ENCODE data around the gene TMEM132D.
A peak's percentile ranks its signal among the peaks of the same experiment; 100 is the strongest.

The TMEM132D gene

DNA sequence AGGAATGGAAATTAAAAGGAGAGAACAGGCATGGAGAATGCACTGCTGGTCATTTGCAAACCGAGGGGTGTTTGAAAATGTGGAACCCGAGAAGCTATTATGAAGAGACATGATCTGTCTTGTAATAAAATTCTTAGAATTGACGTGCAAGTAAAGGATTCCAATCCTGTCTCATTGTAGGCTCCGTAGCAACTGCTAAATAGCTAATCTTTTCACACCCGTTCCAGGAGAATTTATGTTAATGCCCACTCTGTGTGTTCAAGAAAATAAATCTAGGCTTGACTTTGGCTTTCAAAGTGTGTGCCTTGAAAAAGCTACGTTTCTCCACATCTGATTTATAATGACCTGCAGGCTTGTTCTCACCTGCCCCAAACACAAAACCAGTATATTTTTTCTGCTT is 669.6 kb downstream of the TMEM132D start:
- H3K27me3 ChIP-seq (ENCODE audit: control insufficient read depth in 1 of 2, insufficient read depth in 2 of 2, low read length in 2 of 2) = no peaks in the 10 kb centered on the region
- no peaks in the 10 kb centered on the region for H3K4me1 ChIP-seq (ENCODE audit: control insufficient read depth in 1 of 2, insufficient read depth in 2 of 2, low read length in 2 of 2)
- no peak overlapping the region for H3K9ac ChIP-seq (ENCODE audit: low read depth in 1 of 2, low read length in 2 of 2)
- no peak overlapping the region for H3K4me3 ChIP-seq (ENCODE audit: low read depth in 1 of 2, low read length in 2 of 2)
- peaks cover 0 to under 1% of the 10 kb centered on the region in 2 donors for H3K9me3 ChIP-seq (ENCODE audit: control insufficient read depth in 1 of 2, low read length in 2 of 2)
- H3K27ac ChIP-seq (ENCODE audit: low read depth, low read length) = no peak overlapping the region
- no peaks in the 10 kb centered on the region for H3K36me3 ChIP-seq (ENCODE audit: control insufficient read depth in 1 of 2, insufficient read depth in 2 of 2, low read length in 2 of 2)

DNA sequence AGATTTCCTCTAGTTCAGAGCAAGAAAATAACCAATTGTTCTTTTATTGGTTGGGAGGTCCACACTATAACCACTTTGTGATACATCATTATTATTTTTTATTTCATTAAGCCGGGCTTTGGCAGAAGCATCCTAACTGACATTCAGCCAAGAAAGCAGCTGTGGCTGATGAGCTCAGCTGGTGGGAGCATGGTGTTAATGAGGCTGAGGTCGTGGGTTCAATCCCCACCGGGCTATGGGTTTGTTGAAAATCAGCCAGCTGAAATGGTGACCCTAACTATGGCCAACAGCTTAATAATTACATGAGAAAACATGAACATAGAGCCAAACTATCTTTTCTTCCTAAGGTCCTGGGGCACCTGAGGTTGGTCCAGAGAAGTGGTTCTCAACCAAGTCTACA is 672.3 kb downstream of the TMEM132D start:
- H3K36me3 ChIP-seq (ENCODE audit: control insufficient read depth in 1 of 2, insufficient read depth in 2 of 2, low read length in 2 of 2) = no peaks in the 10 kb centered on the region
- H3K9ac ChIP-seq (ENCODE audit: low read depth in 1 of 2, low read length in 2 of 2) = no peak overlapping the region
- no peaks in the 10 kb centered on the region for H3K4me1 ChIP-seq (ENCODE audit: control insufficient read depth in 1 of 2, insufficient read depth in 2 of 2, low read length in 2 of 2)
- no peak overlapping the region for H3K4me3 ChIP-seq (ENCODE audit: low read depth in 1 of 2, low read length in 2 of 2)
- no peaks in the 10 kb centered on the region for H3K9me3 ChIP-seq (ENCODE audit: control insufficient read depth in 1 of 2, low read length in 2 of 2)
- no peak overlapping the region for H3K27ac ChIP-seq (ENCODE audit: low read depth, low read length)
- no peaks in the 10 kb centered on the region for H3K27me3 ChIP-seq (ENCODE audit: control insufficient read depth in 1 of 2, insufficient read depth in 2 of 2, low read length in 2 of 2)

DNA sequence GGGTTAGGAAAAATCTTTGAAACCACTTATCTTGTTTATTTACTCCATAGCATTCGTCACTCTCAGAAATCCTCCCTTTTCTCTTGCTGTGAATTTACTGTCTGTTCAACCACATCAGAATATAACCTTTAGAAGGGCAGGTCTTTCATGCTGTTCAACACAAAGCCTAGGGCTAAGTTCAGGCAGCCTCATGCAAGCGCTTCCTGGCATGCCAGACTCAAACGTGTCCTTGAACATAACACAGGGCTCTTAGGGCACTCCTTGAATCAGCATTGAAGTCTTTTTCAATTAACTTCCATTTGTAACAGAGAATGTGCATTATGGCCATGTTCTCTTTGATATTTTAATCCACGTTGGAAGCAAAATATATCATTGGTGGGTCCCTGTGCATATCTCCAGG is 672.8 kb downstream of the TMEM132D start:
- no peak overlapping the region for H3K9ac ChIP-seq (ENCODE audit: low read depth in 1 of 2, low read length in 2 of 2)
- no peaks in the 10 kb centered on the region for H3K4me1 ChIP-seq (ENCODE audit: control insufficient read depth in 1 of 2, insufficient read depth in 2 of 2, low read length in 2 of 2)
- no peak overlapping the region for H3K27ac ChIP-seq (ENCODE audit: low read depth, low read length)
- no peak overlapping the region for H3K4me3 ChIP-seq (ENCODE audit: low read depth in 1 of 2, low read length in 2 of 2)
- no peaks in the 10 kb centered on the region for H3K36me3 ChIP-seq (ENCODE audit: control insufficient read depth in 1 of 2, insufficient read depth in 2 of 2, low read length in 2 of 2)
- no peaks in the 10 kb centered on the region for H3K27me3 ChIP-seq (ENCODE audit: control insufficient read depth in 1 of 2, insufficient read depth in 2 of 2, low read length in 2 of 2)
- H3K9me3 ChIP-seq (ENCODE audit: control insufficient read depth in 1 of 2, low read length in 2 of 2) = no peaks in the 10 kb centered on the region

DNA sequence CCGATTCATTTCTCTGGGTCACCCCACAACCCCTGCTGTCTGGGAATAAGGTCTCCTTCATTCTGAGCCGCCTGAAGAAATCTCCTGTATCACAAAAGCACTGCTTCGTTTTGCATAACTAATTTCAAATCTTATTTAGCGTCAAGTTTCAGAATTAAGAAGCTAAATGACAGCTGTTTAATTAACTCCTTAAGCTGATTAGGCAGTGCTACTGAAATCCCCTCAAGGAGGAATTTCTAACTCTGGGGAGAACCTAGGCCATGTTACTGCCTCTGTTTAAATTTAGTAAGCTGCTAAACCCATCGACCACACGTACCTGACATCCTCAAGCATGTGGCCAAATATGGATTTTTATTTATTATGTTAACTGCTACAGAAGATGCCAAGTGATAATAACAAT is 677.0 kb downstream of the TMEM132D start:
- Histone ChIP-seq H3K9ac (ENCODE audit: low read depth in 1 of 2, low read length in 2 of 2) (no peak overlapping the region), H3K4me1 (ENCODE audit: control insufficient read depth in 1 of 2, insufficient read depth in 2 of 2, low read length in 2 of 2) (no peaks in the 10 kb centered on the region), H3K27ac (ENCODE audit: low read depth, low read length) (no peak overlapping the region)

DNA sequence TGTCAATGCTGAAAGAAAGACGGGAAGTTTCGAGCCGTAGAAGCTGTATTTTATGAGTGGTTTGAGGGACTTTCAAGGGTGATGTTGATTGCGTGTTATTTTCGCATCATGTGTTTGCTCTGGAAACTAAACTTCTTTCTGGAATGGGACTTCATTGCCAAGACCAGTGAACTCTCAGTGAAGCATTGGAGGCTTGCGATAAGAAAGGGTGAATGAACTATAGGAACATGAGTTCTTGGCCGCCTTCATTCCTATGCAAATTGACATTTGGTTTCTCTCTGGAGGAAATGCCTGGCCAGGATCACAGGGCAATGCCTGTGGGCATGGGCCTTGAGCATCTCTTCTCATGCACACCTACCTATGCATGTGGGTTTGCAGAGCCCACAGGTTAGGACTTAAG is 677.8 kb downstream of the TMEM132D start:
- Histone ChIP-seq H3K4me3 (ENCODE audit: low read depth in 1 of 2, low read length in 2 of 2) (no peak overlapping the region), H3K9ac (ENCODE audit: low read depth in 1 of 2, low read length in 2 of 2) (no peak overlapping the region), H3K27me3 (ENCODE audit: control insufficient read depth in 1 of 2, insufficient read depth in 2 of 2, low read length in 2 of 2) (no peaks in the 10 kb centered on the region), H3K4me1 (ENCODE audit: control insufficient read depth in 1 of 2, insufficient read depth in 2 of 2, low read length in 2 of 2) (no peaks in the 10 kb centered on the region), H3K27ac (ENCODE audit: low read depth, low read length) (no peak overlapping the region), H3K36me3 (ENCODE audit: control insufficient read depth in 1 of 2, insufficient read depth in 2 of 2, low read length in 2 of 2) (no peaks in the 10 kb centered on the region), H3K9me3 (ENCODE audit: control insufficient read depth in 1 of 2, low read length in 2 of 2) (no peaks in the 10 kb centered on the region)

More for the DNA sequence above, 677.0 kb downstream of the TMEM132D start:
- no peaks in the 10 kb centered on the region for H3K9me3 ChIP-seq (ENCODE audit: control insufficient read depth in 1 of 2, low read length in 2 of 2)
- no peak overlapping the region for H3K4me3 ChIP-seq (ENCODE audit: low read depth in 1 of 2, low read length in 2 of 2)
- no peaks in the 10 kb centered on the region for H3K27me3 ChIP-seq (ENCODE audit: control insufficient read depth in 1 of 2, insufficient read depth in 2 of 2, low read length in 2 of 2)
- H3K36me3 ChIP-seq (ENCODE audit: control insufficient read depth in 1 of 2, insufficient read depth in 2 of 2, low read length in 2 of 2) = no peaks in the 10 kb centered on the region

DNA sequence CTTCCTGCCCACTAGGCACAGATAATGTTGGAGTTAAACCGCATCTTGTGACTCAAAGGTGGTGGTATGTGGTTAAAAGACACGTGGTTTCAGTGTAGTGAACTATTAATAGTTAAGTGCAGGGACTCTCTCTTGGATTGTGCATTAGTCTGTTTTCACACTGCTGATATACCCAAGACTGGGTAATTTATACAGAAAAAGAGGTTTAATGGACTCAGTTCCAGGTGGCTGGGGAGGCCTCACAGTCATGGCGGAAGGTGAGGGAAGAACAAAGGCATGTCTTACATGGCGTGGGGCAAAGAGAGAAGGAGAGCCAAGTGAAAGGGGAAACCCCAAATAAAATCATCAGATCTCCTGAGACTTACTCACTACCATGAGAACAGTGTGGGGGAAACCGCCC is 688.3 kb downstream of the TMEM132D start:
- Histone ChIP-seq H3K4me3 (ENCODE audit: low read depth in 1 of 2, low read length in 2 of 2) (no peak overlapping the region), H3K27ac (ENCODE audit: low read depth, low read length) (no peak overlapping the region), H3K9ac (ENCODE audit: low read depth in 1 of 2, low read length in 2 of 2) (no peak overlapping the region)

DNA sequence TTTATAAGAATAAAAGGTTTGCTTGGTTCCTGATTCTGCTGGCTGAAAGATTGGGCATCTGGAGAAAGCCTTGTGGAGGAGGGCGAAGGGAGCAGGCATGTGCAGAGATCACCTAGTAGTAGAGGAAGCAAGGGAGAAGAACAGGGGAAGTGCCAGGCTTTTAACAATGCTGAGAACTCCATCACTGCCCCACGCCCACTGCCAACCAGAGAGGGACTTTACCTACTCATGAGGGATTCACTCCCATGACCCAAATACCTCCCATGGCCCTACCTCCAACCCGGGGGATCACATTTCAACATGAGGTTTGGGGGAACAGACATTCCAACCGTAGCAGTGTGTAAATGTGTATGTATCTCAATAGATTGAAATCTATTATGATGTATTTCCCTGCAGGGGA is 690.3 kb downstream of the TMEM132D start:
- no peak overlapping the region for H3K9ac ChIP-seq (ENCODE audit: low read depth in 1 of 2, low read length in 2 of 2)
- H3K27ac ChIP-seq (ENCODE audit: low read depth, low read length) = no peak overlapping the region
- no peaks in the 10 kb centered on the region for H3K36me3 ChIP-seq (ENCODE audit: control insufficient read depth in 1 of 2, insufficient read depth in 2 of 2, low read length in 2 of 2)
- no peak overlapping the region for H3K4me3 ChIP-seq (ENCODE audit: low read depth in 1 of 2, low read length in 2 of 2)
- H3K4me1 ChIP-seq (ENCODE audit: control insufficient read depth in 1 of 2, insufficient read depth in 2 of 2, low read length in 2 of 2) = peaks cover 4 to 14% of the 10 kb centered on the region in 2 donors
- no peaks in the 10 kb centered on the region for H3K9me3 ChIP-seq (ENCODE audit: control insufficient read depth in 1 of 2, low read length in 2 of 2)
- no peaks in the 10 kb centered on the region for H3K27me3 ChIP-seq (ENCODE audit: control insufficient read depth in 1 of 2, insufficient read depth in 2 of 2, low read length in 2 of 2)

More for the DNA sequence above, 688.3 kb downstream of the TMEM132D start:
- Histone ChIP-seq H3K9me3 (ENCODE audit: control insufficient read depth in 1 of 2, low read length in 2 of 2) (peaks cover 0 to 2% of the 10 kb centered on the region in 2 donors), H3K36me3 (ENCODE audit: control insufficient read depth in 1 of 2, insufficient read depth in 2 of 2, low read length in 2 of 2) (no peaks in the 10 kb centered on the region), H3K4me1 (ENCODE audit: control insufficient read depth in 1 of 2, insufficient read depth in 2 of 2, low read length in 2 of 2) (peaks cover 4 to 14% of the 10 kb centered on the region in 2 donors), H3K27me3 (ENCODE audit: control insufficient read depth in 1 of 2, insufficient read depth in 2 of 2, low read length in 2 of 2) (no peaks in the 10 kb centered on the region)

DNA sequence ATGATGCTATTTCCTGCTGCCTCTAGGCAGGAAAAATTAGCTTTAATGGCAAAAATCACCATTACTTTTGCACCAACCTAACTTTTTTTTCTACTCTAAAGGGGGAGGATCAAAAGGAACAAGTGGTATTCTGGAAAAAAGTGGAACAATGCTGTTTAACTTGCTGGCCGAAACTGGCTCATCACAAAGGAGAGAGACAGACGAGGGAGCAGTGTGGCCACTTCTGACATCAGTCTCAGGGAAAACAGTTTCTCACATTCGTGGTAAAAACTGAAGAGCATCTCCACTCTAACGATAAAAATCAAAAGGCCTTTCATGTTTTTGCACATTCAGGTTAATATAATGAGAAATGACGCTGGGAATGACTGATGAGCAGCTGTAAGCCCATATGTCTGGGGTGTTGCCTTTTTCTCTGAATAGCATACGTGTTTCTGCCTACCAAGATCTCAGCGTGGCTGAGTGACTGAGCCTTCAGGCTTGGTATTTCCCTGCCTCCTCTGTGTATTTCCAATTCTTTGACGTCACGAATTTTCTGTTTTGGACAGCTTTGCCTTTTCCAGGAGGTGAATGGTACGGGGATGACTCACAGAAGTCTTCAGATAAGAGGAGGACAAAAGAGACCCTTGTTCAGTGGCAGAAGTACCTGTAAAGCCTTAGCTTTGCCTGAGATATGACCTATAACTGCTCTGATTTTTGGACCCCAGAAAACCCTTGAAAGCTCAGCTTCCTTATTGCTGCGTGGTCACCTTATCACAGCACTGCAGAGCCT is 691.8 kb downstream of the TMEM132D start:
- no peaks in the 10 kb centered on the region for H3K27me3 ChIP-seq (ENCODE audit: control insufficient read depth in 1 of 2, insufficient read depth in 2 of 2, low read length in 2 of 2)
- H3K4me1 ChIP-seq (ENCODE audit: control insufficient read depth in 1 of 2, insufficient read depth in 2 of 2, low read length in 2 of 2) = peaks cover 4 to 14% of the 10 kb centered on the region in 2 donors
- no peak overlapping the region for H3K27ac ChIP-seq (ENCODE audit: low read depth, low read length)
- H3K4me3 ChIP-seq (ENCODE audit: low read depth in 1 of 2, low read length in 2 of 2) = no peak overlapping the region
- H3K36me3 ChIP-seq (ENCODE audit: control insufficient read depth in 1 of 2, insufficient read depth in 2 of 2, low read length in 2 of 2) = no peaks in the 10 kb centered on the region
- H3K9me3 ChIP-seq (ENCODE audit: control insufficient read depth in 1 of 2, low read length in 2 of 2) = no peaks in the 10 kb centered on the region
- peak overlapping the region in 1 of 2 donors; percentile 3 for H3K9ac ChIP-seq (ENCODE audit: low read depth in 1 of 2, low read length in 2 of 2)

DNA sequence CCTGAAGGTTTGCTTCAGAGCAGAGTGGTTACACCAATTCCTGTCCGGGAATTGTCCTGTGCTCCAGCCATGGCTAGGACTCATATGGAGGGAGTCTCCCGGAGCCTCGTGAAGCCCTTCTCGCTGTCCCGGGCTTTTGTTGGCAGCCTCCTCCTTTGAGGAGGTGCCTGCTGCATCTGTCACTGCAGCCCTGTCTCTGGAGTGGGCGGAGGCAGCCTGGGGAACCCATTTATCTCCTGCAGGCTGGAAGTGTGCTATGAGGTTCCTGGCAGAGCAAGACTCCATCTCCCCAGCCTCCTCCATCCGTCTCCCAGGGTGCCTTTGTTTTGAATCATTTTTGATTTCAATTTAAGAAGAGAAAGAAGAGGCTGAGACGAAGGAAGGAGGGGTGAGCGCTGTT is 695.3 kb downstream of the TMEM132D start:
- H3K27me3 ChIP-seq (ENCODE audit: control insufficient read depth in 1 of 2, insufficient read depth in 2 of 2, low read length in 2 of 2) = no peaks in the 10 kb centered on the region
- H3K27ac ChIP-seq (ENCODE audit: low read depth, low read length) = no peak overlapping the region
- H3K4me3 ChIP-seq (ENCODE audit: low read depth in 1 of 2, low read length in 2 of 2) = no peak overlapping the region
- H3K9ac ChIP-seq (ENCODE audit: low read depth in 1 of 2, low read length in 2 of 2) = no peak overlapping the region
- H3K9me3 ChIP-seq (ENCODE audit: control insufficient read depth in 1 of 2, low read length in 2 of 2) = no peaks in the 10 kb centered on the region
- peaks cover 4 to 14% of the 10 kb centered on the region in 2 donors for H3K4me1 ChIP-seq (ENCODE audit: control insufficient read depth in 1 of 2, insufficient read depth in 2 of 2, low read length in 2 of 2)
- H3K36me3 ChIP-seq (ENCODE audit: control insufficient read depth in 1 of 2, insufficient read depth in 2 of 2, low read length in 2 of 2) = no peaks in the 10 kb centered on the region

DNA sequence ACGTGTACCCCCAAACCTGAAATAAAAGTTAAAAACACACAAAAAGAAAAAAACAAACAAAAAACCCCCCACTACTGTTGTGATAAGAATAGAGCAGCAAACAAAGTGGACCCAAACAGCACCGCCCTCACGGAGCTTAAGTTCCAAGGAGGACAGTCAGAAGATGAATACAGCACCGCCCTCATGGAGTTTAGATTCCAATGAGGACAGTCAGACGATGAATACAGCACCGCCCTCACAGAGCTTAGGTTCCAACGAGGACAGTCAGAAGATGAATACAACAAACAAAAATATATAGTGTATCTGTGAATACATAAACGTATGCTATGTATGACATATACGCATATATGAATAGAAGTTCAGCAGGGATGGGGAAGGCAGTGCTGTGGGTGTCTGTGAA is 696.7 kb downstream of the TMEM132D start:
- Histone ChIP-seq H3K27ac (ENCODE audit: low read depth, low read length) (no peak overlapping the region), H3K4me1 (ENCODE audit: control insufficient read depth in 1 of 2, insufficient read depth in 2 of 2, low read length in 2 of 2) (peaks cover 0 to 3% of the 10 kb centered on the region in 2 donors), H3K36me3 (ENCODE audit: control insufficient read depth in 1 of 2, insufficient read depth in 2 of 2, low read length in 2 of 2) (no peaks in the 10 kb centered on the region), H3K9me3 (ENCODE audit: control insufficient read depth in 1 of 2, low read length in 2 of 2) (no peaks in the 10 kb centered on the region), H3K4me3 (ENCODE audit: low read depth in 1 of 2, low read length in 2 of 2) (no peak overlapping the region), H3K27me3 (ENCODE audit: control insufficient read depth in 1 of 2, insufficient read depth in 2 of 2, low read length in 2 of 2) (no peaks in the 10 kb centered on the region), H3K9ac (ENCODE audit: low read depth in 1 of 2, low read length in 2 of 2) (no peak overlapping the region)
